ENCODE data around the gene WWOX.

- no peak for TF ChIP-seq CTCF (IDR thresholded peaks at IDR 0.05; ENCODE audit: control extremely low read depth in 1 of 3, insufficient read depth in 1 of 3, low read depth in 1 of 3, low read length in 3 of 3)
- no peak for TF ChIP-seq TAF1 (IDR thresholded peaks at IDR 0.05; ENCODE audit: low read depth, low read length)
- no peak for TF ChIP-seq PHF8 (conservative IDR thresholded peaks at IDR 0.05; ENCODE audit: low read depth, low read length)
- no peak for TF ChIP-seq NRF1 (IDR thresholded peaks at IDR 0.05; ENCODE audit: low read depth, low read length)
- no peak for TF ChIP-seq SP4 (IDR thresholded peaks at IDR 0.05; ENCODE audit: low read length)
- no peak for TF ChIP-seq SP1 (IDR thresholded peaks at IDR 0.05; ENCODE audit: low read depth, low read length)
- TF ChIP-seq CHD2 (IDR thresholded peaks at IDR 0.05; ENCODE audit: low read length) = no peak
- TF ChIP-seq POLR2AphosphoS5 (IDR thresholded peaks at IDR 0.05; ENCODE audit: low read depth, low read length) = no peak
- no peak for TF ChIP-seq JUN (IDR thresholded peaks at IDR 0.05; ENCODE audit: low read depth, low read length)
- no peak for TF ChIP-seq GABPA (IDR thresholded peaks at IDR 0.05; ENCODE audit: borderline replicate concordance, insufficient read depth, low read length)
Observed at GRCh38 chr16:78306361-78306760, 206.9 kb downstream of the WWOX start.

Data from H1 (cell line).